Measurements from ENCODE around the gene CYP4B1. TPM values are rescaled to one million over a fixed set of nuclear protein-coding genes. Genes with fewer than 3 reads are reported as not detected.

The CYP4B1 gene
- total RNA-seq, 1 donor from 2014 or later: not detected

DNA sequence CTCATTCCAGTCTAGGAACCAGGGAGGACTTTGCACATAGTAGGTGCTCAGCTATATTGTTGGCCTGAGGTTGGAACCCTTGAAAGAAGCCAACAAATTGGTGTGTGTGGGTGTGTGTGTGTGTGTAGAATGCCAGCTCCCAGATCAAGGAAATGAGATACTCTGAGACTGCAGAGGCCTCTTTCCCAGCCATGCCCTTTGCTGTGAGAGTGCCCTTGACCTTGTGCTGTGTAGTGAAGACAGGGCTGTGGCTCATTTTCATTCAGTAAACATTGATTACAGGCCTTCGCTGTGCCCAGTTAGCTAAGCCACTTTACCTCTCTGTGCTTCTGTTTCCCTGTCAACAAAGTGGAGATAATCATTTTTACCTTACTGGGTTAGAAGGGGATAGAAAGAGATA is 3.2 kb downstream of the CYP4B1 start:
- Histone ChIP-seq H3K27me3 (no peaks in the 10 kb centered on the region), H3K9ac (no peak overlapping the region), H2AFZ (replicated peaks) (no peak overlapping the region), H3F3A (ENCODE audit: low read depth) (no peaks in the 10 kb centered on the region), H3K4me3 (no peak overlapping the region), H3K4me1 (no peaks in the 10 kb centered on the region), H3K79me2 (ENCODE audit: low read depth) (no peaks in the 10 kb centered on the region), H3K4me2 (no peak overlapping the region), H3K27ac (no peak overlapping the region), H3K9me3 (ENCODE audit: low read depth) (no peaks in the 10 kb centered on the region), H3K36me3 (no peaks in the 10 kb centered on the region), H4K20me1 (ENCODE audit: low read depth) (no peaks in the 10 kb centered on the region)
- no peaks in the 10 kb centered on the region for H3K4me1 Mint-ChIP-seq
- no peaks in the 10 kb centered on the region for H3K9me3 Mint-ChIP-seq
- no peak overlapping the region for H3K27ac Mint-ChIP-seq
- no peaks in the 10 kb centered on the region for H3K36me3 Mint-ChIP-seq
- no peak overlapping the region for H3K4me3 Mint-ChIP-seq
- no peak for TF ChIP-seq EZH2phosphoT487 (IDR thresholded peaks at IDR 0.05)
- TF ChIP-seq, protein P1, sequence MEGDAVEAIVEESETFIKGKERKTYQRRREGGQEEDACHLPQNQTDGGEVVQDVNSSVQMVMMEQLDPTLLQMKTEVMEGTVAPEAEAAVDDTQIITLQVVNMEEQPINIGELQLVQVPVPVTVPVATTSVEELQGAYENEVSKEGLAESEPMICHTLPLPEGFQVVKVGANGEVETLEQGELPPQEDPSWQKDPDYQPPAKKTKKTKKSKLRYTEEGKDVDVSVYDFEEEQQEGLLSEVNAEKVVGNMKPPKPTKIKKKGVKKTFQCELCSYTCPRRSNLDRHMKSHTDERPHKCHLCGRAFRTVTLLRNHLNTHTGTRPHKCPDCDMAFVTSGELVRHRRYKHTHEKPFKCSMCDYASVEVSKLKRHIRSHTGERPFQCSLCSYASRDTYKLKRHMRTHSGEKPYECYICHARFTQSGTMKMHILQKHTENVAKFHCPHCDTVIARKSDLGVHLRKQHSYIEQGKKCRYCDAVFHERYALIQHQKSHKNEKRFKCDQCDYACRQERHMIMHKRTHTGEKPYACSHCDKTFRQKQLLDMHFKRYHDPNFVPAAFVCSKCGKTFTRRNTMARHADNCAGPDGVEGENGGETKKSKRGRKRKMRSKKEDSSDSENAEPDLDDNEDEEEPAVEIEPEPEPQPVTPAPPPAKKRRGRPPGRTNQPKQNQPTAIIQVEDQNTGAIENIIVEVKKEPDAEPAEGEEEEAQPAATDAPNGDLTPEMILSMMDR (IDR thresholded peaks at IDR 0.05): no peak
- TF ChIP-seq EZH2 (IDR thresholded peaks at IDR 0.05): no peak
- DNase-seq (ENCODE audit: low spot score): no peak
- H3K27me3 Mint-ChIP-seq (ENCODE audit: insufficient read depth, low read depth): peaks cover 7% of the 10 kb centered on the region

DNA sequence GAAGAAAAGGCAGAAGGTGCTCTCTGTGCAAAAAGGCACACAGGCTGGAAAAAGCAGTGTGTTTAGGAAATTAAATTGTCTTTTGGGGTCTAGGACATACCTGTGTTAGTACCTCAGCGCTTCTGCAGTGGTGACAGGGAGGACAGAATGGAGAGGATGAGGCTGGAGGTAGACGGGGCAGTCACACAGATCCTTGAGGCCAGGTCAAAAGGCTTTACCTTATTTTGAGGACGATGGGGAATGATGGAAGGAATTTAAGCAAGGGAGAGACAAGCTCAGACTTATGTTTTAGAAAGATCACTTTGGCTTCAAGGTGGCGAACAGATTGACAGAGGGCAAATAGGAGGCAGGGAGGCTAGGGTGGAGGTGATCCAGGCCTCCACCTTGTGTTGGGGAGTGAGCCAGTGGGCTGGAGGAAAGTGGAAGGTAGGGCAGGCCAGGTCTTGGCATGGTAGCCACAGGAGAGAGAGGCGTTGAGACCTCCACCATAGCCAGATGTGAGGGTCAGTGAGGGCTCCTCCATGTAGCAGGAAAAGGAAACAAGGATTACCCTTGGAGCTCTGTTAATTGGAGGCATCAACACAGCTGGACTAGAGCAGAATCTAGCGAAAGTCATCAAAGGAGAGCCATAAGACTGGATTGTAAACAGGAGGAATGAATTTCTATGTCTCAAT is 4.2 kb downstream of the CYP4B1 start:
- Histone ChIP-seq H2AFZ (replicated peaks) (no peak overlapping the region), H3F3A (ENCODE audit: low read depth) (no peaks in the 10 kb centered on the region), H3K27ac (no peak overlapping the region), H3K79me2 (ENCODE audit: low read depth) (no peaks in the 10 kb centered on the region), H3K4me2 (no peak overlapping the region), H3K4me1 (no peaks in the 10 kb centered on the region), H3K27me3 (no peaks in the 10 kb centered on the region), H3K9ac (no peak overlapping the region), H3K36me3 (no peaks in the 10 kb centered on the region), H4K20me1 (ENCODE audit: low read depth) (no peaks in the 10 kb centered on the region), H3K4me3 (no peak overlapping the region), H3K9me3 (ENCODE audit: low read depth) (no peaks in the 10 kb centered on the region)
- H3K4me3 Mint-ChIP-seq: no peak overlapping the region
- peaks cover 7% of the 10 kb centered on the region for H3K27me3 Mint-ChIP-seq (ENCODE audit: insufficient read depth, low read depth)
- no peaks in the 10 kb centered on the region for H3K9me3 Mint-ChIP-seq
- no peaks in the 10 kb centered on the region for H3K4me1 Mint-ChIP-seq
- H3K27ac Mint-ChIP-seq: no peak overlapping the region
- no peak for DNase-seq (ENCODE audit: low spot score)
- no peaks in the 10 kb centered on the region for H3K36me3 Mint-ChIP-seq
- no peak for TF ChIP-seq EZH2 (IDR thresholded peaks at IDR 0.05)
- TF ChIP-seq EZH2phosphoT487 (IDR thresholded peaks at IDR 0.05): no peak
- TF ChIP-seq, protein P1 (IDR thresholded peaks at IDR 0.05): no peak

DNA sequence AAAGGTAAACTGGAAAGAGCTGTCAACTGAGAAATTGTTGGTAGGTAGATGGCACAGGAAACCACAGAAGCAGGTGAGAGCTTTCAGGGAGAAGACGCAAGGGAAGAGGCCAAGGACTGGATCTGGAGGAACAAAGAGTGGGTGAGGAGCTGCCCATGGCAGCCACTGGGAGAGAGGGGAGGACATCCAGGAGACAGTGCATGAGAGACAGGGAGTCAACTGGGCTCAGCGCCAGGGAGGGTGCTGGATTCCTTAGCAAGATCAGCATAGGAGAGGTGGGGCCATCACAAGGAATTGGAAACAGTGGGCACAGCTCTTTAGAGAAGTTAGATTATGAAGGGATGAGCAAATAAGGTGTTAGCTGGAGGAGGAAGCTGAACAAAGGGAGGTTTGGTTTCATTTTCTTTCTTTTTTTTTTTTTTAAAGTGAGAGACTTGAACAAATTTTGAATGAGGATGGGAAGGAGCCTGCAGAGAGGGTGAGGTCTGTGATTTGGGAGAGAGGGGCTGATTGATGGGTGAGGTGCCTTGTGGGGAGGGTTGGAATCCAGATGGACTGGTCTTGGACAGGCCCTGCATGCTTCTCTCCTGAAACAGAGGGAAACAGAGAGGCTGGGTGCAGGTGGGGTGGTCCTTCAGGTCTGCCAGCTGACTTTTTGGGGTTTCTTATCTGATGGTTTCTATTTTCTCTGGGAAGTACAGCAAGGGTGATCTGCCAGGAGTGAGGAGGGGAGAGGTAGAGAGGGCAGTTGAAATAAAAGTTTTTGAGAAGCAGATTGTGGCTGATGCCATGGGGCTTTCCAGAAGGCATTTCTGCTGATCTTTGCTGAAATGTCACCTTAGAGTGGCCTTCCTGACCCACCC is 5.4 kb downstream of the CYP4B1 start:
- Histone ChIP-seq H3K79me2 (ENCODE audit: low read depth) (no peaks in the 10 kb centered on the region), H4K20me1 (ENCODE audit: low read depth) (no peaks in the 10 kb centered on the region), H3K27me3 (no peaks in the 10 kb centered on the region), H3K4me2 (no peak overlapping the region), H3K9ac (no peak overlapping the region), H3K4me1 (no peaks in the 10 kb centered on the region), H3F3A (ENCODE audit: low read depth) (no peaks in the 10 kb centered on the region), H3K9me3 (ENCODE audit: low read depth) (no peaks in the 10 kb centered on the region), H3K36me3 (no peaks in the 10 kb centered on the region), H3K27ac (no peak overlapping the region), H3K4me3 (no peak overlapping the region), H2AFZ (replicated peaks) (no peak overlapping the region)
- DNase-seq (ENCODE audit: low spot score): no peak
- no peaks in the 10 kb centered on the region for H3K9me3 Mint-ChIP-seq
- TF ChIP-seq EZH2phosphoT487 (IDR thresholded peaks at IDR 0.05) (no peak), EZH2 (IDR thresholded peaks at IDR 0.05) (no peak)
- TF ChIP-seq, protein P1 (IDR thresholded peaks at IDR 0.05): no peak
- no peaks in the 10 kb centered on the region for H3K36me3 Mint-ChIP-seq
- H3K4me3 Mint-ChIP-seq: no peak overlapping the region
- no peak overlapping the region for H3K27ac Mint-ChIP-seq
- peaks cover 7% of the 10 kb centered on the region for H3K27me3 Mint-ChIP-seq (ENCODE audit: insufficient read depth, low read depth)
- H3K4me1 Mint-ChIP-seq: no peaks in the 10 kb centered on the region

Data from neural progenitor cell (in vitro differentiated cells).